Measurements from ENCODE around the gene BAIAP2L2. TPM values are rescaled to one million over a fixed set of nuclear protein-coding genes. Genes with fewer than 3 reads are reported as not detected.

BAIAP2L2 gene
- 7.1 and 16.0 TPM in 2 replicates for total RNA-seq

GRCh38 chr22:38110008-38110862, at the start of gene BAIAP2L2:
Gene BAIAP2L2, minus strand, starts transcription at chr22:38110684. Its CDS starts 159 bp downstream, at chr22:38110525.

GRCh38 chr22:38083931-38084631, 26.4 kb downstream of the BAIAP2L2 start, which contains the start of gene SLC16A8:
Gene SLC16A8, minus strand, starts transcription at chr22:38084184. Its CDS starts 1,311 bp downstream, at chr22:38082873.

GRCh38 chr22:38056969-38057891, 53.3 kb downstream of the BAIAP2L2 start, which contains the start of gene PICK1:
Gene PICK1, plus strand, starts transcription at chr22:38057404. Its CDS starts 406 bp downstream, at chr22:38057810.

Other genes starting within 250 kb of the BAIAP2L2 start
- gene MICALL1, start 204.4 kb downstream of the BAIAP2L2 start, total RNA-seq, result 105 and 126 TPM in 2 replicates
- gene C22orf23, start 157.1 kb downstream of the BAIAP2L2 start, total RNA-seq, result not detected in 2 replicates
- gene POLR2F, start 157.0 kb downstream of the BAIAP2L2 start, total RNA-seq, result 69.7 and 134 TPM in 2 replicates
- not detected in 2 replicates for gene SOX10, start 126.1 kb downstream of the BAIAP2L2 start, total RNA-seq
- gene PICK1, start 53.3 kb downstream of the BAIAP2L2 start, total RNA-seq, result 20.2 and 42.6 TPM in 2 replicates
- not detected in 2 replicates for gene SLC16A8, start 26.5 kb downstream of the BAIAP2L2 start, total RNA-seq
- 3.6 and 7.0 TPM in 2 replicates for gene PLA2G6, start 71.1 kb upstream of the BAIAP2L2 start, total RNA-seq
- gene MAFF, start 91.3 kb upstream of the BAIAP2L2 start, total RNA-seq, result 18.5 and 44.9 TPM in 2 replicates
- gene TMEM184B, start 162.3 kb upstream of the BAIAP2L2 start, total RNA-seq, result 52.1 and 55.1 TPM in 2 replicates
- 181 and 214 TPM in 2 replicates for gene CSNK1E, start 206.7 kb upstream of the BAIAP2L2 start, total RNA-seq

All from hair follicular keratinocyte (primary cell).